OCI-LY1 (cell line): Measurements from ENCODE around the gene KIRREL3.

Experiments used
- H2AFZ ChIP-seq: fragments of 200-600 bp; sonication (generic), shearing (Covaris generic); 2 replicates; pipeline ENCODE4 v1.6.0; 2014; ENCODE audit warnings: antibody characterized with exemption, mild to moderate bottlenecking, low read length
- H3F3A ChIP-seq: fragments of 200-600 bp; sonication (generic), shearing (Covaris generic); 2 replicates; pipeline ENCODE4 v1.6.0; 2014; ENCODE audit warnings: mild to moderate bottlenecking, antibody characterized with exemption, low read length, moderate library complexity; ENCODE audit not compliant: insufficient read depth
- H3K27ac ChIP-seq: fragments of 200-600 bp; sonication (generic); 2 replicates; pipeline ENCODE4 v1.5.1; 2014; ENCODE audit warnings: low read length, mixed run types, mild to moderate bottlenecking, low read depth; ENCODE audit not compliant: poor library complexity, severe bottlenecking
- H3K27me3 ChIP-seq: fragments of 200-600 bp; sonication (generic); 2 replicates; pipeline ENCODE4 v1.6.0; 2014; ENCODE audit warnings: antibody characterized with exemption, mild to moderate bottlenecking, low read length, moderate library complexity; ENCODE audit not compliant: insufficient read depth
- H3K36me3 ChIP-seq: fragments of 200-600 bp; sonication (generic); 2 replicates; pipeline ENCODE4 v1.6.1; 2014; ENCODE audit warnings: mild to moderate bottlenecking, antibody characterized with exemption, low read length, moderate library complexity, mixed read lengths; ENCODE audit not compliant: insufficient read depth
- H3K4me1 ChIP-seq: fragments of 200-600 bp; sonication (generic); 2 replicates; pipeline ENCODE4 v1.5.1; 2014; ENCODE audit warnings: mild to moderate bottlenecking, low read length, moderate library complexity; ENCODE audit not compliant: insufficient read depth, severe bottlenecking
- H3K4me2 ChIP-seq: fragments of 200-600 bp; sonication (generic), shearing (Covaris generic); 2 replicates; pipeline ENCODE4 v1.6.1; 2014; ENCODE audit warnings: low read length
- H3K4me3 ChIP-seq: fragments of 200-600 bp; sonication (generic); 2 replicates; pipeline ENCODE4 v1.5.1; 2014; ENCODE audit warnings: low read length, low read depth, mild to moderate bottlenecking, mixed read lengths; ENCODE audit not compliant: poor library complexity, severe bottlenecking
- H3K79me2 ChIP-seq: fragments of 200-600 bp; shearing (Covaris generic); 2 replicates; pipeline ENCODE4 v1.6.1; 2016; ENCODE audit warnings: mixed run types, low read length, mixed read lengths; ENCODE audit not compliant: insufficient read depth
- H3K9ac ChIP-seq: fragments of 200-600 bp; sonication (generic), shearing (Covaris generic); 2 replicates; pipeline ENCODE4 v1.6.1; 2014; ENCODE audit warnings: mild to moderate bottlenecking, low read length, mixed read lengths
- H3K9me2 ChIP-seq: fragments of 200-600 bp; sonication (generic), shearing (Covaris generic); 2 replicates; pipeline ENCODE4 v1.6.1; 2014; ENCODE audit warnings: low read depth, mild to moderate bottlenecking, low read length, mixed read lengths
- H3K9me3 ChIP-seq: fragments of 200-600 bp; shearing (Covaris generic); 2 replicates; pipeline ENCODE4 v1.6.1; 2014; ENCODE audit warnings: low read length, mixed read lengths
- H4K20me1 ChIP-seq: fragments of 200-600 bp; sonication (generic), shearing (Covaris generic); 2 replicates; pipeline ENCODE4 v1.6.0; 2016; ENCODE audit warnings: mild to moderate bottlenecking, low read length; ENCODE audit not compliant: insufficient read depth
- EZH2 ChIP-seq: fragments of 200-600 bp; sonication (generic), shearing (Covaris generic); IDR thresholded peaks from 2 replicates; pipeline ENCODE4 v1.8.0; 2017; ENCODE audit warnings: borderline replicate concordance, mixed run types, mild to moderate bottlenecking, antibody characterized with exemption, low read length, moderate library complexity, mixed read lengths
- TF ChIP-seq, protein P1 (sequence below): fragments of 200-600 bp; sonication (generic), shearing (Covaris generic); IDR thresholded peaks from 2 replicates; pipeline ENCODE4 v1.5.1; 2017; ENCODE audit warnings: mild to moderate bottlenecking, antibody characterized with exemption, low read length, moderate library complexity, mixed read lengths

Gene KIRREL3

GRCh38 chr11:126920833-126921232 lies 79.7 kb downstream of the KIRREL3 start:
- TF ChIP-seq, protein P1, sequence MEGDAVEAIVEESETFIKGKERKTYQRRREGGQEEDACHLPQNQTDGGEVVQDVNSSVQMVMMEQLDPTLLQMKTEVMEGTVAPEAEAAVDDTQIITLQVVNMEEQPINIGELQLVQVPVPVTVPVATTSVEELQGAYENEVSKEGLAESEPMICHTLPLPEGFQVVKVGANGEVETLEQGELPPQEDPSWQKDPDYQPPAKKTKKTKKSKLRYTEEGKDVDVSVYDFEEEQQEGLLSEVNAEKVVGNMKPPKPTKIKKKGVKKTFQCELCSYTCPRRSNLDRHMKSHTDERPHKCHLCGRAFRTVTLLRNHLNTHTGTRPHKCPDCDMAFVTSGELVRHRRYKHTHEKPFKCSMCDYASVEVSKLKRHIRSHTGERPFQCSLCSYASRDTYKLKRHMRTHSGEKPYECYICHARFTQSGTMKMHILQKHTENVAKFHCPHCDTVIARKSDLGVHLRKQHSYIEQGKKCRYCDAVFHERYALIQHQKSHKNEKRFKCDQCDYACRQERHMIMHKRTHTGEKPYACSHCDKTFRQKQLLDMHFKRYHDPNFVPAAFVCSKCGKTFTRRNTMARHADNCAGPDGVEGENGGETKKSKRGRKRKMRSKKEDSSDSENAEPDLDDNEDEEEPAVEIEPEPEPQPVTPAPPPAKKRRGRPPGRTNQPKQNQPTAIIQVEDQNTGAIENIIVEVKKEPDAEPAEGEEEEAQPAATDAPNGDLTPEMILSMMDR = no peak
- Histone ChIP-seq H3K27me3 (no peaks in the 10 kb centered on the region), H2AFZ (no peak overlapping the region), H3K4me2 (no peak overlapping the region), H3F3A (no peaks in the 10 kb centered on the region), H4K20me1 (no peaks in the 10 kb centered on the region), H3K4me3 (no peak overlapping the region), H3K9me2 (no peaks in the 10 kb centered on the region), H3K4me1 (no peaks in the 10 kb centered on the region), H3K36me3 (no peaks in the 10 kb centered on the region), H3K9me3 (no peaks in the 10 kb centered on the region), H3K9ac (no peak overlapping the region), H3K79me2 (no peaks in the 10 kb centered on the region), H3K27ac (no peak overlapping the region)

GRCh38 chr11:126919147-126919823 lies 81.3 kb downstream of the KIRREL3 start:
- H2AFZ ChIP-seq = no peak overlapping the region
- no peaks in the 10 kb centered on the region for H4K20me1 ChIP-seq
- no peak overlapping the region for H3K9ac ChIP-seq
- H3K79me2 ChIP-seq = no peaks in the 10 kb centered on the region
- H3F3A ChIP-seq = no peaks in the 10 kb centered on the region
- H3K4me3 ChIP-seq = no peak overlapping the region
- no peaks in the 10 kb centered on the region for H3K9me2 ChIP-seq
- H3K36me3 ChIP-seq = no peaks in the 10 kb centered on the region
- TF ChIP-seq, protein P1 = no peak
- no peak for TF ChIP-seq EZH2
- no peak overlapping the region for H3K27ac ChIP-seq
- no peak overlapping the region for H3K4me2 ChIP-seq
- no peaks in the 10 kb centered on the region for H3K4me1 ChIP-seq
- H3K9me3 ChIP-seq = no peaks in the 10 kb centered on the region
- no peaks in the 10 kb centered on the region for H3K27me3 ChIP-seq

GRCh38 chr11:126918556-126918955 lies 82.0 kb downstream of the KIRREL3 start:
- Histone ChIP-seq H3K4me3 (no peak overlapping the region), H3K9me3 (no peaks in the 10 kb centered on the region), H3K27ac (no peak overlapping the region), H2AFZ (no peak overlapping the region), H3K4me2 (no peak overlapping the region), H3K79me2 (no peaks in the 10 kb centered on the region), H3K36me3 (no peaks in the 10 kb centered on the region), H3K9me2 (no peaks in the 10 kb centered on the region), H4K20me1 (no peaks in the 10 kb centered on the region), H3F3A (no peaks in the 10 kb centered on the region), H3K9ac (no peak overlapping the region), H3K27me3 (no peaks in the 10 kb centered on the region), H3K4me1 (no peaks in the 10 kb centered on the region)
- TF ChIP-seq, protein P1 = no peak
- TF ChIP-seq EZH2 = no peak
